GM12878 (cell line): Measurements from ENCODE around the gene RGS16. TPM values are rescaled to one million over a fixed set of nuclear protein-coding genes. Genes with fewer than 3 reads are reported as not detected.
A peak's percentile ranks its signal among the peaks of the same experiment; 100 is the strongest.

Experiments used
- BRCA1 ChIP-seq: IDR thresholded peaks from 2 replicates; pipeline ENCODE4 v1.6.1; 2011; ENCODE audit warnings: low read depth, low read length, improper control_type of control experiment
- CREM ChIP-seq: IDR thresholded peaks from 2 replicates; pipeline ENCODE4 v1.6.1; 2014; ENCODE audit warnings: antibody characterized with exemption, low read depth
- EED ChIP-seq: sonication (generic); IDR thresholded peaks from 2 replicates; pipeline ENCODE4 v1.6.1; 2016; ENCODE audit warnings: antibody characterized with exemption, low read depth
- EP300 ChIP-seq, 2 experiments: fragments of 150-350 bp in 1 of 2; IDR thresholded peaks; 2 replicates each; pipeline ENCODE4 v1.6.1; 2011 to 2012; ENCODE audit warnings: low read depth in 2 of 2, low read length in 2 of 2, borderline replicate concordance in 1 of 2, improper control_type of control experiment in 1 of 2, inconsistent platforms in 1 of 2; ENCODE audit not compliant: control insufficient read depth in 1 of 2
- GABPA ChIP-seq: IDR thresholded peaks from 2 replicates; pipeline ENCODE4 v1.6.1; 2014; ENCODE audit warnings: antibody characterized with exemption, low read depth, mild to moderate bottlenecking, inconsistent platforms
- LARP7 ChIP-seq: fragments of 450-650 bp; IDR thresholded peaks from 2 replicates; pipeline ENCODE4 v1.6.1; 2017; ENCODE audit warnings: mild to moderate bottlenecking
- MYC ChIP-seq: IDR thresholded peaks from 2 replicates; pipeline ENCODE4 v1.6.1; 2011; ENCODE audit warnings: mild to moderate bottlenecking, low read length, moderate library complexity, inconsistent platforms; ENCODE audit not compliant: insufficient read depth, insufficient replicate concordance, insufficient read length, severe bottlenecking
- PAX8 ChIP-seq: fragments of 450-650 bp; IDR thresholded peaks from 2 replicates; pipeline ENCODE4 v1.6.1; 2017; ENCODE audit warnings: mild to moderate bottlenecking, moderate library complexity
- POLR2AphosphoS5 ChIP-seq: IDR thresholded peaks from 2 replicates; pipeline ENCODE4 v1.6.1; 2011; ENCODE audit warnings: mild to moderate bottlenecking, low read length, inconsistent platforms
- RAD21 ChIP-seq: IDR thresholded peaks from 2 replicates; pipeline ENCODE4 v1.6.1; 2011; ENCODE audit warnings: mild to moderate bottlenecking, low read depth, low read length, moderate library complexity; ENCODE audit not compliant: insufficient read depth
- RFX5 ChIP-seq: IDR thresholded peaks from 2 replicates; pipeline ENCODE4 v1.6.1; 2011; ENCODE audit warnings: low read depth, low read length, improper control_type of control experiment
- SMC3 ChIP-seq: IDR thresholded peaks from 2 replicates; pipeline ENCODE4 v1.6.1; 2011; ENCODE audit warnings: low read length, improper control_type of control experiment, borderline replicate concordance
- TBL1XR1 ChIP-seq: IDR thresholded peaks from 2 replicates; pipeline ENCODE4 v1.6.1; 2012; ENCODE audit warnings: low read depth, low read length, improper control_type of control experiment
- polyA plus RNA-seq, 11 experiments: library from polyadenylated mRNA; depleted of rRNA in 4 of 11; unstranded in 6 of 11; stranded (reverse) in 5 of 11; fragments of >200 nt; fragmentation: Nextera tagmentation in 4 of 11; fragmentation: Illumina TruSeq in 1 of 11; extraction: Ambion mirVana in 4 of 11; extraction: Trizol in 1 of 11; gene quantifications; 1 replicate in 1 of 11; 2 replicates in 10 of 11; pipeline versions ENCODE4 v1.2.1 to v1.2.3, GENCODE V29; 2011 to 2016; ENCODE audit warnings: inconsistent platforms in 2 of 11, missing spikeins in 2 of 11, low read depth in 1 of 11
- total RNA-seq, 4 experiments: library from RNA; depleted of rRNA in 3 of 4; stranded (reverse); fragments of >200 nt in 3 of 4; fragmentation: Illumina TruSeq in 1 of 4; extraction: Trizol in 1 of 4; gene quantifications; 2 replicates each; pipeline versions ENCODE4 v1.2.1 to v1.2.3, GENCODE V29; 2013 to 2021
- TF ChIP-seq, protein P1 (sequence below): IDR thresholded peaks from 2 replicates; pipeline ENCODE4 v1.6.1; 2011; ENCODE audit warnings: low read depth, mild to moderate bottlenecking, low read length, moderate library complexity, borderline replicate concordance; ENCODE audit errors: extremely low read depth
- TF ChIP-seq, protein P2 (sequence below): IDR thresholded peaks from 2 replicates; pipeline ENCODE4 v1.6.1; 2012; ENCODE audit warnings: low read depth, low read length, improper control_type of control experiment
- TF ChIP-seq, protein P3 (sequence below): fragments of 450-650 bp; IDR thresholded peaks from 2 replicates; pipeline ENCODE4 v1.6.1; 2016; ENCODE audit warnings: mild to moderate bottlenecking, moderate library complexity, borderline replicate concordance
- TF ChIP-seq, protein P4 (sequence below): fragments of 450-650 bp; IDR thresholded peaks from 2 replicates; pipeline ENCODE4 v1.6.1; 2018; ENCODE audit warnings: mild to moderate bottlenecking, low read depth, moderate library complexity; ENCODE audit not compliant: partially characterized antibody
- TF ChIP-seq, protein P5 (sequence below): fragments of 450-650 bp; IDR thresholded peaks from 2 replicates; pipeline ENCODE4 v1.6.1; 2017; ENCODE audit warnings: antibody characterized with exemption, mild to moderate bottlenecking, moderate library complexity

The RGS16 gene
- total and polyA plus RNA-seq, 10 of the 15 experiments (the other 5 are each of a cell fraction or from before 2014, with no cell fraction given) = 16.4 to 58.2 (median 44.6) TPM

DNA sequence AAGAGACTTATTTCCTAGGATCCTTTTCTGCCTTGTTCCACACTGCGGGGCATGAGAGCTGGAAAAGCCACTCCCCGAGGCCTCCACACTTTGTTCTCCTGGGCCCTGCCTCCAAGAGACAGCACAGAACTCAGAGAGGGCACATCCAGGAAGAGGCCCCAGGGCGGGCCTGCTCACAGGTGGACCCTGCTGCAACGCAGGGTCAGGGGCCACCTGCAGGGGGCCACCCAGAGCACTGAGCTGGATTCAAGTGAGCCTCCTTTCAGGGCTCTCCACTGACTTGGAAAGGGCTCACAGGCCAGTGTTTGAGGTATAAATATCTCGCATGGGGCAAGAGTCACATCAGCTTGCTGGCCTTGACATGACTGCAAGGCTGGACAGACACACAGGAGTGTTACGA is 4.8 kb downstream of the RGS16 start (continued):
- TF ChIP-seq PAX8 = no peak
- no peak for TF ChIP-seq EED
- TF ChIP-seq EP300 (IDR thresholded peaks at IDR 0.05; ENCODE audit: borderline replicate concordance in 1 of 2, control insufficient read depth in 1 of 2, low read depth in 2 of 2, low read length in 2 of 2) = no peak
- peak; percentile 76 for TF ChIP-seq POLR2AphosphoS5
- TF ChIP-seq BRCA1 = no peak
- no peak for TF ChIP-seq TBL1XR1
- no peak for TF ChIP-seq CREM
- TF ChIP-seq, protein P1, sequence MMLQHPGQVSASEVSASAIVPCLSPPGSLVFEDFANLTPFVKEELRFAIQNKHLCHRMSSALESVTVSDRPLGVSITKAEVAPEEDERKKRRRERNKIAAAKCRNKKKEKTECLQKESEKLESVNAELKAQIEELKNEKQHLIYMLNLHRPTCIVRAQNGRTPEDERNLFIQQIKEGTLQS = no peak
- peak; percentile 36; the same call in 1 of the 2 replicates for TF ChIP-seq SMC3
- no peak for TF ChIP-seq RFX5
- TF ChIP-seq MYC = no peak
- TF ChIP-seq GABPA = no peak
- TF ChIP-seq, protein P2, sequence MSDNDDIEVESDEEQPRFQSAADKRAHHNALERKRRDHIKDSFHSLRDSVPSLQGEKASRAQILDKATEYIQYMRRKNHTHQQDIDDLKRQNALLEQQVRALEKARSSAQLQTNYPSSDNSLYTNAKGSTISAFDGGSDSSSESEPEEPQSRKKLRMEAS = no peak
- TF ChIP-seq, protein P3, sequence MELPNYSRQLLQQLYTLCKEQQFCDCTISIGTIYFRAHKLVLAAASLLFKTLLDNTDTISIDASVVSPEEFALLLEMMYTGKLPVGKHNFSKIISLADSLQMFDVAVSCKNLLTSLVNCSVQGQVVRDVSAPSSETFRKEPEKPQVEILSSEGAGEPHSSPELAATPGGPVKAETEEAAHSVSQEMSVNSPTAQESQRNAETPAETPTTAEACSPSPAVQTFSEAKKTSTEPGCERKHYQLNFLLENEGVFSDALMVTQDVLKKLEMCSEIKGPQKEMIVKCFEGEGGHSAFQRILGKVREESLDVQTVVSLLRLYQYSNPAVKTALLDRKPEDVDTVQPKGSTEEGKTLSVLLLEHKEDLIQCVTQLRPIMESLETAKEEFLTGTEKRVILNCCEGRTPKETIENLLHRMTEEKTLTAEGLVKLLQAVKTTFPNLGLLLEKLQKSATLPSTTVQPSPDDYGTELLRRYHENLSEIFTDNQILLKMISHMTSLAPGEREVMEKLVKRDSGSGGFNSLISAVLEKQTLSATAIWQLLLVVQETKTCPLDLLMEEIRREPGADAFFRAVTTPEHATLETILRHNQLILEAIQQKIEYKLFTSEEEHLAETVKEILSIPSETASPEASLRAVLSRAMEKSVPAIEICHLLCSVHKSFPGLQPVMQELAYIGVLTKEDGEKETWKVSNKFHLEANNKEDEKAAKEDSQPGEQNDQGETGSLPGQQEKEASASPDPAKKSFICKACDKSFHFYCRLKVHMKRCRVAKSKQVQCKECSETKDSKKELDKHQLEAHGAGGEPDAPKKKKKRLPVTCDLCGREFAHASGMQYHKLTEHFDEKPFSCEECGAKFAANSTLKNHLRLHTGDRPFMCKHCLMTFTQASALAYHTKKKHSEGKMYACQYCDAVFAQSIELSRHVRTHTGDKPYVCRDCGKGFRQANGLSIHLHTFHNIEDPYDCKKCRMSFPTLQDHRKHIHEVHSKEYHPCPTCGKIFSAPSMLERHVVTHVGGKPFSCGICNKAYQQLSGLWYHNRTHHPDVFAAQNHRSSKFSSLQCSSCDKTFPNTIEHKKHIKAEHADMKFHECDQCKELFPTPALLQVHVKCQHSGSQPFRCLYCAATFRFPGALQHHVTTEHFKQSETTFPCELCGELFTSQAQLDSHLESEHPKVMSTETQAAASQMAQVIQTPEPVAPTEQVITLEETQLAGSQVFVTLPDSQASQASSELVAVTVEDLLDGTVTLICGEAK = no peak
- TF ChIP-seq LARP7 = 0 out of 2 replicates have a peak, but pooled peaks have one; percentile 23
- TF ChIP-seq, protein P4, sequence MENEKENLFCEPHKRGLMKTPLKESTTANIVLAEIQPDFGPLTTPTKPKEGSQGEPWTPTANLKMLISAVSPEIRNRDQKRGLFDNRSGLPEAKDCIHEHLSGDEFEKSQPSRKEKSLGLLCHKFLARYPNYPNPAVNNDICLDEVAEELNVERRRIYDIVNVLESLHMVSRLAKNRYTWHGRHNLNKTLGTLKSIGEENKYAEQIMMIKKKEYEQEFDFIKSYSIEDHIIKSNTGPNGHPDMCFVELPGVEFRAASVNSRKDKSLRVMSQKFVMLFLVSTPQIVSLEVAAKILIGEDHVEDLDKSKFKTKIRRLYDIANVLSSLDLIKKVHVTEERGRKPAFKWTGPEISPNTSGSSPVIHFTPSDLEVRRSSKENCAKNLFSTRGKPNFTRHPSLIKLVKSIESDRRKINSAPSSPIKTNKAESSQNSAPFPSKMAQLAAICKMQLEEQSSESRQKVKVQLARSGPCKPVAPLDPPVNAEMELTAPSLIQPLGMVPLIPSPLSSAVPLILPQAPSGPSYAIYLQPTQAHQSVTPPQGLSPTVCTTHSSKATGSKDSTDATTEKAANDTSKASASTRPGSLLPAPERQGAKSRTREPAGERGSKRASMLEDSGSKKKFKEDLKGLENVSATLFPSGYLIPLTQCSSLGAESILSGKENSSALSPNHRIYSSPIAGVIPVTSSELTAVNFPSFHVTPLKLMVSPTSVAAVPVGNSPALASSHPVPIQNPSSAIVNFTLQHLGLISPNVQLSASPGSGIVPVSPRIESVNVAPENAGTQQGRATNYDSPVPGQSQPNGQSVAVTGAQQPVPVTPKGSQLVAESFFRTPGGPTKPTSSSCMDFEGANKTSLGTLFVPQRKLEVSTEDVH = no peak
- TF ChIP-seq, protein P5, sequence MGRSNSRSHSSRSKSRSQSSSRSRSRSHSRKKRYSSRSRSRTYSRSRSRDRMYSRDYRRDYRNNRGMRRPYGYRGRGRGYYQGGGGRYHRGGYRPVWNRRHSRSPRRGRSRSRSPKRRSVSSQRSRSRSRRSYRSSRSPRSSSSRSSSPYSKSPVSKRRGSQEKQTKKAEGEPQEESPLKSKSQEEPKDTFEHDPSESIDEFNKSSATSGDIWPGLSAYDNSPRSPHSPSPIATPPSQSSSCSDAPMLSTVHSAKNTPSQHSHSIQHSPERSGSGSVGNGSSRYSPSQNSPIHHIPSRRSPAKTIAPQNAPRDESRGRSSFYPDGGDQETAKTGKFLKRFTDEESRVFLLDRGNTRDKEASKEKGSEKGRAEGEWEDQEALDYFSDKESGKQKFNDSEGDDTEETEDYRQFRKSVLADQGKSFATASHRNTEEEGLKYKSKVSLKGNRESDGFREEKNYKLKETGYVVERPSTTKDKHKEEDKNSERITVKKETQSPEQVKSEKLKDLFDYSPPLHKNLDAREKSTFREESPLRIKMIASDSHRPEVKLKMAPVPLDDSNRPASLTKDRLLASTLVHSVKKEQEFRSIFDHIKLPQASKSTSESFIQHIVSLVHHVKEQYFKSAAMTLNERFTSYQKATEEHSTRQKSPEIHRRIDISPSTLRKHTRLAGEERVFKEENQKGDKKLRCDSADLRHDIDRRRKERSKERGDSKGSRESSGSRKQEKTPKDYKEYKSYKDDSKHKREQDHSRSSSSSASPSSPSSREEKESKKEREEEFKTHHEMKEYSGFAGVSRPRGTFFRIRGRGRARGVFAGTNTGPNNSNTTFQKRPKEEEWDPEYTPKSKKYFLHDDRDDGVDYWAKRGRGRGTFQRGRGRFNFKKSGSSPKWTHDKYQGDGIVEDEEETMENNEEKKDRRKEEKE = no peak
- peak; percentile 44; the same call in 1 of the 2 replicates for TF ChIP-seq RAD21
